MM.1S (cell line): Measurements from ENCODE around the gene HPS5.

Experiments
- DNase-seq: peaks from one replicate; pipeline ENCODE4 v3.0.0-alpha.2; 2015
- H2AFZ ChIP-seq: fragments of 300-600 bp; sonication (generic); 2 replicates; pipeline ENCODE4 v1.6.0; 2016; ENCODE audit warnings: antibody characterized with exemption, low read length
- H3F3A ChIP-seq: fragments of 300-600 bp; sonication (generic); 2 replicates; pipeline ENCODE4 v1.6.1; 2016; ENCODE audit warnings: mild to moderate bottlenecking, antibody characterized with exemption, low read length, moderate library complexity, mixed read lengths; ENCODE audit not compliant: insufficient read depth
- H3K27ac ChIP-seq: fragments of 300-600 bp; sonication (generic); 2 replicates; pipeline ENCODE4 v1.5.1; 2016; ENCODE audit warnings: mild to moderate bottlenecking, low read length
- H3K27me3 ChIP-seq: fragments of 300-600 bp; sonication (generic); replicated peaks from 2 replicates; pipeline ENCODE4 v1.6.0; 2016; ENCODE audit warnings: low read length; ENCODE audit not compliant: insufficient read depth
- H3K36me3 ChIP-seq: fragments of 300-600 bp; sonication (generic); replicated peaks from 2 replicates; pipeline ENCODE4 v1.6.1; 2016; ENCODE audit warnings: mild to moderate bottlenecking, low read length, mixed read lengths; ENCODE audit not compliant: insufficient read depth
- H3K4me1 ChIP-seq: fragments of 300-600 bp; sonication (generic); 2 replicates; pipeline ENCODE4 v1.6.1; 2016; ENCODE audit warnings: low read length, mixed read lengths
- H3K4me2 ChIP-seq: fragments of 300-600 bp; sonication (generic); 2 replicates; pipeline ENCODE4 v1.6.0; 2016; ENCODE audit warnings: low read depth, low read length
- H3K4me3 ChIP-seq: fragments of 300-600 bp; sonication (generic); 2 replicates; pipeline ENCODE4 v1.5.1; 2016; ENCODE audit warnings: low read length, mixed read lengths
- H3K79me2 ChIP-seq: fragments of 300-600 bp; sonication (generic); 2 replicates; pipeline ENCODE4 v1.6.1; 2016; ENCODE audit warnings: mixed run types, low read length, mixed read lengths
- H3K9ac ChIP-seq: fragments of 300-600 bp; sonication (generic); 2 replicates; pipeline ENCODE4 v1.6.1; 2016; ENCODE audit warnings: low read length, mixed read lengths
- H3K9me2 ChIP-seq: fragments of 300-600 bp; sonication (generic); replicated peaks from 2 replicates; pipeline ENCODE4 v1.6.1; 2016; ENCODE audit warnings: mild to moderate bottlenecking, low read length, mixed read lengths; ENCODE audit not compliant: insufficient read depth
- H3K9me3 ChIP-seq: fragments of 300-600 bp; sonication (generic); replicated peaks from 2 replicates; pipeline ENCODE4 v1.6.1; 2016; ENCODE audit warnings: mild to moderate bottlenecking, low read length, mixed read lengths; ENCODE audit not compliant: insufficient read depth
- H4K20me1 ChIP-seq: fragments of 300-600 bp; sonication (generic); 2 replicates; pipeline ENCODE4 v1.6.1; 2016; ENCODE audit warnings: mild to moderate bottlenecking, low read length, moderate library complexity, mixed read lengths; ENCODE audit not compliant: insufficient read depth
- CTCF ChIP-seq: fragments of 300-600 bp; sonication (generic); IDR thresholded peaks from 2 replicates; pipeline ENCODE4 v1.5.1; 2016; ENCODE audit warnings: antibody characterized with exemption, low read length, mixed read lengths
- EZH2 ChIP-seq: fragments of 300-600 bp; sonication (generic); optimal IDR thresholded peaks from 2 replicates; pipeline ENCODE3; 2017; ENCODE audit warnings: low read depth, mild to moderate bottlenecking, antibody characterized with exemption, low read length, mixed read lengths
- EZH2phosphoT487 ChIP-seq: fragments of 300-600 bp; sonication (generic); IDR thresholded peaks from 2 replicates; pipeline ENCODE4 v1.6.1; 2018; ENCODE audit warnings: antibody characterized with exemption, low read length

Gene HPS5

DNA sequence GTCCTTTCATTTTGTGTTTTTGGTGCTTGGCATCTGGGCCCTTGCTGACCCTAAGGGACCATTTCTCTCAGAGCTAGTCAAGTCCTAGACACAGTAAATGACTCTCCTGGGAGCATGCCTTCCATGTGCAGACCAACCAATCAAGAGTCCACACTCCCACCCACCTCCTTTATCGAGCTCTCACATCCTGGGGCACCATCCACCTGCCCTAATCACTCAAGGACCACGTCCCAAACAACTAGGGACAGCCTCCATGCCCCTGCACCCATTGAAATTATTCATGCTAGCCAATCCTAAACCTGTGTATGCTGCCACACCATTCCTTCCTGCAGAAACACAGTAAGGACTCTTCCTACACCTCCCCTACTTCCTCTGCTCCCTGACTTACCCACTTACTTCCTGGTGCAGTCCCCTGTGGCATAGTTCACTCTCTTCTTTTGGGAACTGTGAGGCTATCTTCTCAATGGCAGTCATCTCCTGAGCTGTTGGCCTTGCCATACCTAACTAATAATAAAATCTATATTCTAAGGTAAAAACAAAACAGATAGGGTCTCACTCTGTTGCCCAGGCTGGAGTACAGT is 67.1 kb downstream of the HPS5 start:
- H3F3A ChIP-seq = no peaks in the 10 kb centered on the region
- no peaks in the 10 kb centered on the region for H3K79me2 ChIP-seq
- TF ChIP-seq CTCF (no peak), EZH2 (no peak), EZH2phosphoT487 (no peak)
- no peaks in the 10 kb centered on the region for H3K9me3 ChIP-seq
- no peak overlapping the region for H3K27ac ChIP-seq
- H3K36me3 ChIP-seq = no peaks in the 10 kb centered on the region
- peaks cover 11% of the 10 kb centered on the region for H3K4me1 ChIP-seq
- no peak overlapping the region for H3K9ac ChIP-seq
- H3K9me2 ChIP-seq = no peaks in the 10 kb centered on the region
- no peaks in the 10 kb centered on the region for H4K20me1 ChIP-seq
- no peak overlapping the region for H2AFZ ChIP-seq
- DNase-seq = no peak
- no peak overlapping the region for H3K4me3 ChIP-seq
- no peaks in the 10 kb centered on the region for H3K27me3 ChIP-seq
- no peak overlapping the region for H3K4me2 ChIP-seq

GRCh38 chr11:18253778-18254338 is 68.1 kb downstream of the HPS5 start:
- no peaks in the 10 kb centered on the region for H3K9me2 ChIP-seq
- H3F3A ChIP-seq = no peaks in the 10 kb centered on the region
- no peaks in the 10 kb centered on the region for H4K20me1 ChIP-seq
- no peak for DNase-seq
- no peaks in the 10 kb centered on the region for H3K9me3 ChIP-seq
- no peaks in the 10 kb centered on the region for H3K79me2 ChIP-seq
- no peak overlapping the region for H3K4me3 ChIP-seq
- no peak overlapping the region for H2AFZ ChIP-seq
- no peaks in the 10 kb centered on the region for H3K36me3 ChIP-seq
- peaks cover 12% of the 10 kb centered on the region for H3K4me1 ChIP-seq
- H3K27me3 ChIP-seq = no peaks in the 10 kb centered on the region
- no peak for TF ChIP-seq EZH2
- TF ChIP-seq EZH2phosphoT487 = no peak
- no peak for TF ChIP-seq CTCF
- no peak overlapping the region for H3K4me2 ChIP-seq
- no peak overlapping the region for H3K27ac ChIP-seq
- no peak overlapping the region for H3K9ac ChIP-seq

DNA sequence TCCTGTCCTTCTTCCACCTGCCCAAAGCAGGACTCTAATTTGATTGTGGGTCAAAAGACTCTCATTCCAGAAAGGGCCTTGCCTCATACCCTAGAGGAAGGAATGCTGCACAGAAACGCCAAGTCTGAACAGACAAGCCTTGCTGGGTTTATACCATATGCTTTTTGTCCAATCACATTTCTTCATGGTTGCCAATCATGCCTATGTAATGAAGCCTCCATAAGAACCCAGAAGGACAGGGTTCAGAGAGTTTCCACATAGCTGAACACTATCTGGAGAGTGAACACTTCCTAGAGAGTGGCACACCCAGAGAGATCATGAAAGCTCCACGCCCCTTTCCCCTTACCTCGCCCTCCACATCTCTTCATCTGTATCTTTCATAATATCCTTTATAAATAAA is 68.7 kb downstream of the HPS5 start:
- H3K4me2 ChIP-seq = no peak overlapping the region
- no peak for DNase-seq

More for the DNA sequence above, 68.7 kb downstream of the HPS5 start:
- Histone ChIP-seq H3K4me1 (peaks cover 12% of the 10 kb centered on the region), H3K9me3 (no peaks in the 10 kb centered on the region), H2AFZ (no peak overlapping the region), H3K9ac (no peak overlapping the region), H3K27me3 (no peaks in the 10 kb centered on the region), H3K79me2 (no peaks in the 10 kb centered on the region), H3K9me2 (no peaks in the 10 kb centered on the region), H3K36me3 (no peaks in the 10 kb centered on the region), H4K20me1 (no peaks in the 10 kb centered on the region), H3K4me3 (no peak overlapping the region), H3F3A (no peaks in the 10 kb centered on the region), H3K27ac (no peak overlapping the region)
- TF ChIP-seq EZH2phosphoT487 (no peak), EZH2 (no peak), CTCF (no peak)
